WTC11 (cell line): Measurements from ENCODE around the gene CUTC. TPM values are rescaled to one million over a fixed set of nuclear protein-coding genes. Genes with fewer than 3 reads are reported as not detected.

Experiments used
- ATAC-seq: fragments of 200-7000 bp; cut with Tn5 transposase; 2 replicates; pipeline ENCODE4 v1.10.0; 2021; ENCODE audit warnings: mild to moderate bottlenecking, moderate library complexity
- CTCF ChIA-PET: fragments of 300-600 bp; sonication (Branson Sonifier 250); formaldehyde crosslinking; loops from one replicate; lab custom pipeline; 2021; ENCODE audit warnings: antibody characterized with exemption; lab: Charles Lee
- POLR2A ChIA-PET: fragments of 350-600 bp; sonication (Branson Sonifier 250); formaldehyde crosslinking; loops from one replicate; lab custom pipeline; 2021; ENCODE audit warnings: antibody characterized with exemption; lab: Charles Lee
- DNase-seq: peaks from one replicate; pipeline ENCODE4 v3.0.0; 2021; ENCODE audit warnings: low spot score
- H3K27ac Mint-ChIP-seq: 2 replicates; pipeline ENCODE4 v1.8.0; 2021; ENCODE audit warnings: mixed read lengths
- H3K27me3 Mint-ChIP-seq: 2 replicates; pipeline ENCODE4 v1.8.0; 2021; ENCODE audit warnings: low read depth, mild to moderate bottlenecking, moderate library complexity, mixed read lengths
- H3K36me3 Mint-ChIP-seq: 2 replicates; pipeline ENCODE4 v1.8.0; 2021; ENCODE audit warnings: mixed read lengths
- H3K4me1 Mint-ChIP-seq: 2 replicates; pipeline ENCODE4 v1.8.0; 2022; ENCODE audit warnings: mixed read lengths
- H3K4me3 Mint-ChIP-seq: 2 replicates; pipeline ENCODE4 v1.8.0; 2021; ENCODE audit warnings: mild to moderate bottlenecking, moderate library complexity, mixed read lengths
- H3K9me3 Mint-ChIP-seq: 2 replicates; pipeline ENCODE4 v1.8.0; 2021; ENCODE audit warnings: mixed read lengths
- CBFB ChIP-seq: sonication (generic); formaldehyde crosslinking; IDR thresholded peaks from 2 replicates; pipeline ENCODE4 v1.8.1; 2022; ENCODE audit warnings: mild to moderate bottlenecking, low read depth, missing genetic modification reagents
- E2F5 ChIP-seq: sonication (generic); formaldehyde crosslinking; IDR thresholded peaks from 2 replicates; pipeline ENCODE4 v1.8.1; 2022; ENCODE audit warnings: mild to moderate bottlenecking, moderate library complexity, missing genetic modification reagents
- ELF4 ChIP-seq: sonication (generic); formaldehyde crosslinking; IDR thresholded peaks from 2 replicates; pipeline ENCODE4 v1.8.1; 2022; ENCODE audit warnings: low read depth, mild to moderate bottlenecking, moderate library complexity, missing genetic modification reagents
- EMX1 ChIP-seq: fragments of 250-450 bp; sonication (Bioruptor Pico); IDR thresholded peaks from 2 replicates; pipeline ENCODE4 v1.8.0; 2021; ENCODE audit warnings: mild to moderate bottlenecking
- ESRRA ChIP-seq: sonication (generic); formaldehyde crosslinking; IDR thresholded peaks from 2 replicates; pipeline ENCODE4 v1.8.1; 2022; ENCODE audit warnings: mild to moderate bottlenecking, missing genetic modification reagents, borderline replicate concordance
- GABPB1 ChIP-seq: sonication (generic); formaldehyde crosslinking; IDR thresholded peaks from 2 replicates; pipeline ENCODE4 v1.8.1; 2023; ENCODE audit warnings: mild to moderate bottlenecking, missing genetic modification reagents
- HMGA2 ChIP-seq: fragments of 250-450 bp; sonication (Bioruptor Pico); IDR thresholded peaks from 2 replicates; pipeline ENCODE4 v1.4.0; 2021; ENCODE audit warnings: mild to moderate bottlenecking, moderate library complexity
- JAZF1 ChIP-seq: fragments of 250-450 bp; sonication (Bioruptor Pico); IDR thresholded peaks from 2 replicates; pipeline ENCODE4 v1.9.0; 2021; ENCODE audit warnings: moderate library complexity, mild to moderate bottlenecking, inconsistent platforms
- MYBL2 ChIP-seq: sonication (generic); formaldehyde crosslinking; IDR thresholded peaks from 2 replicates; pipeline ENCODE4 v1.8.1; 2023; ENCODE audit warnings: mild to moderate bottlenecking, moderate library complexity, missing genetic modification reagents
- SMAD3 ChIP-seq: sonication (generic); formaldehyde crosslinking; IDR thresholded peaks from 2 replicates; pipeline ENCODE4 v1.8.0; 2022; ENCODE audit warnings: missing genetic modification reagents, mild to moderate bottlenecking, borderline replicate concordance
- ZBTB43 ChIP-seq: sonication (generic); formaldehyde crosslinking; IDR thresholded peaks from 2 replicates; pipeline ENCODE4 v1.8.1; 2023; ENCODE audit warnings: mild to moderate bottlenecking, missing genetic modification reagents
- ZNF138 ChIP-seq: sonication (generic); formaldehyde crosslinking; conservative IDR thresholded peaks from 2 replicates; pipeline ENCODE4 v1.8.1; 2022; ENCODE audit warnings: mild to moderate bottlenecking, moderate library complexity, missing genetic modification reagents
- ZNF232 ChIP-seq: sonication (generic); formaldehyde crosslinking; IDR thresholded peaks from 2 replicates; pipeline ENCODE4 v1.8.0; 2022; ENCODE audit warnings: mild to moderate bottlenecking, missing genetic modification reagents
- ZNF317 ChIP-seq: sonication (generic); formaldehyde crosslinking; IDR thresholded peaks from 2 replicates; pipeline ENCODE4 v1.8.1; 2023; ENCODE audit warnings: low read depth, mild to moderate bottlenecking, moderate library complexity, missing genetic modification reagents, borderline replicate concordance
- ZNF416 ChIP-seq: fragments of 250-450 bp; sonication (Bioruptor Pico); IDR thresholded peaks from 2 replicates; pipeline ENCODE4 v1.9.0; 2021; ENCODE audit warnings: mild to moderate bottlenecking, inconsistent platforms
- ZNF423 ChIP-seq: fragments of 250-450 bp; sonication (Bioruptor Pico); IDR thresholded peaks from 2 replicates; pipeline ENCODE4 v2.1.2; 2022; ENCODE audit warnings: mild to moderate bottlenecking, moderate library complexity
- ZNF532 ChIP-seq: fragments of 250-450 bp; sonication (Bioruptor Pico); IDR thresholded peaks from 2 replicates; pipeline ENCODE4 v1.9.0; 2021; ENCODE audit warnings: mild to moderate bottlenecking, borderline replicate concordance
- total RNA-seq: library from RNA; stranded (reverse); gene quantifications from 3 replicates; pipeline ENCODE4 v1.2.3, GENCODE V29; 2021
- TF ChIP-seq, protein P1 (sequence below): sonication (generic); formaldehyde crosslinking; IDR thresholded peaks from 2 replicates; pipeline ENCODE4 v1.8.0; 2022; ENCODE audit warnings: mild to moderate bottlenecking, missing genetic modification reagents
- TF ChIP-seq, protein P2 (sequence below): sonication (generic); formaldehyde crosslinking; IDR thresholded peaks from 2 replicates; pipeline ENCODE4 v1.8.1; 2022; ENCODE audit warnings: missing genetic modification reagents, borderline replicate concordance
- TF ChIP-seq, protein P3 (sequence below): fragments of 250-450 bp; sonication (Bioruptor Pico); IDR thresholded peaks from 2 replicates; pipeline ENCODE4 v2.1.2; 2022; ENCODE audit warnings: mild to moderate bottlenecking, moderate library complexity
- TF ChIP-seq, protein P4 (sequence below): fragments of 250-450 bp; sonication (Bioruptor Pico); IDR thresholded peaks from 2 replicates; pipeline ENCODE4 v1.8.0; 2021; ENCODE audit warnings: mild to moderate bottlenecking
- TF ChIP-seq, protein P5 (sequence below): sonication (generic); formaldehyde crosslinking; IDR thresholded peaks from 2 replicates; pipeline ENCODE4 v1.8.1; 2022; ENCODE audit warnings: low read depth, missing genetic modification reagents, borderline replicate concordance

CUTC gene
- total RNA-seq, 1 experiment from 2014 or later, result 28.6 TPM

GRCh38 chr10:99740260-99740659 is 8.2 kb downstream of the CUTC start:
- ChIA-PET CTCF (no interaction called here), POLR2A (interaction anchor here (0.7 kb wide), 1 partner anchor 42 kb away, joined by 3 read pairs; no protein-coding TSS in a partner anchor)
- no peak overlapping the region for H3K4me3 Mint-ChIP-seq
- H3K9me3 Mint-ChIP-seq, result peaks cover 15% of the 10 kb centered on the region
- no peak for DNase-seq
- H3K4me1 Mint-ChIP-seq, result no peaks in the 10 kb centered on the region
- peaks cover 72% of the 10 kb centered on the region for H3K36me3 Mint-ChIP-seq
- no peak for ATAC-seq
- no peak for TF ChIP-seq SMAD3 (CRISPR knock-in tag)
- no peak for TF ChIP-seq E2F5 (CRISPR knock-in tag)
- no peak for TF ChIP-seq MYBL2
- TF ChIP-seq ZNF138 (CRISPR knock-in tag), result no peak
- TF ChIP-seq EMX1 (CRISPR knock-in tag), result no peak
- no peak for TF ChIP-seq ZNF232
- TF ChIP-seq ZNF416, result no peak
- no peak for TF ChIP-seq ZNF532
- TF ChIP-seq, protein P1, sequence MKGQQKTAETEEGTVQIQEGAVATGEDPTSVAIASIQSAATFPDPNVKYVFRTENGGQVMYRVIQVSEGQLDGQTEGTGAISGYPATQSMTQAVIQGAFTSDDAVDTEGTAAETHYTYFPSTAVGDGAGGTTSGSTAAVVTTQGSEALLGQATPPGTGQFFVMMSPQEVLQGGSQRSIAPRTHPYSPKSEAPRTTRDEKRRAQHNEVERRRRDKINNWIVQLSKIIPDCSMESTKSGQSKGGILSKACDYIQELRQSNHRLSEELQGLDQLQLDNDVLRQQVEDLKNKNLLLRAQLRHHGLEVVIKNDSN, result no peak
- TF ChIP-seq, protein P2, sequence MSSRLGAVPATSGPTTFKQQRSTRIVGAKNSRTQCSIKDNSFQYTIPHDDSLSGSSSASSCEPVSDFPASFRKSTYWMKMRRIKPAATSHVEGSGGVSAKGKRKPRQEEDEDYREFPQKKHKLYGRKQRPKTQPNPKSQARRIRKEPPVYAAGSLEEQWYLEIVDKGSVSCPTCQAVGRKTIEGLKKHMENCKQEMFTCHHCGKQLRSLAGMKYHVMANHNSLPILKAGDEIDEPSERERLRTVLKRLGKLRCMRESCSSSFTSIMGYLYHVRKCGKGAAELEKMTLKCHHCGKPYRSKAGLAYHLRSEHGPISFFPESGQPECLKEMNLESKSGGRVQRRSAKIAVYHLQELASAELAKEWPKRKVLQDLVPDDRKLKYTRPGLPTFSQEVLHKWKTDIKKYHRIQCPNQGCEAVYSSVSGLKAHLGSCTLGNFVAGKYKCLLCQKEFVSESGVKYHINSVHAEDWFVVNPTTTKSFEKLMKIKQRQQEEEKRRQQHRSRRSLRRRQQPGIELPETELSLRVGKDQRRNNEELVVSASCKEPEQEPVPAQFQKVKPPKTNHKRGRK (CRISPR knock-in tag), result no peak
- TF ChIP-seq ZNF423, result no peak
- TF ChIP-seq GABPB1 (CRISPR knock-in tag), result no peak
- no peak for TF ChIP-seq ZNF317
- TF ChIP-seq, protein P3, sequence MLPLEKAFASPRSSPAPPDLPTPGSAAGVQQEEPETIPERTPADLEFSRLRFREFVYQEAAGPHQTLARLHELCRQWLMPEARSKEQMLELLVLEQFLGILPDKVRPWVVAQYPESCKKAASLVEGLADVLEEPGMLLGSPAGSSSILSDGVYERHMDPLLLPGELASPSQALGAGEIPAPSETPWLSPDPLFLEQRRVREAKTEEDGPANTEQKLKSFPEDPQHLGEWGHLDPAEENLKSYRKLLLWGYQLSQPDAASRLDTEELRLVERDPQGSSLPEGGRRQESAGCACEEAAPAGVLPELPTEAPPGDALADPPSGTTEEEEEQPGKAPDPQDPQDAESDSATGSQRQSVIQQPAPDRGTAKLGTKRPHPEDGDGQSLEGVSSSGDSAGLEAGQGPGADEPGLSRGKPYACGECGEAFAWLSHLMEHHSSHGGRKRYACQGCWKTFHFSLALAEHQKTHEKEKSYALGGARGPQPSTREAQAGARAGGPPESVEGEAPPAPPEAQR (CRISPR knock-in tag), result no peak
- no peak for TF ChIP-seq CBFB (CRISPR knock-in tag)
- H3K27me3 Mint-ChIP-seq, result no peaks in the 10 kb centered on the region
- H3K27ac Mint-ChIP-seq, result no peak overlapping the region

DNA sequence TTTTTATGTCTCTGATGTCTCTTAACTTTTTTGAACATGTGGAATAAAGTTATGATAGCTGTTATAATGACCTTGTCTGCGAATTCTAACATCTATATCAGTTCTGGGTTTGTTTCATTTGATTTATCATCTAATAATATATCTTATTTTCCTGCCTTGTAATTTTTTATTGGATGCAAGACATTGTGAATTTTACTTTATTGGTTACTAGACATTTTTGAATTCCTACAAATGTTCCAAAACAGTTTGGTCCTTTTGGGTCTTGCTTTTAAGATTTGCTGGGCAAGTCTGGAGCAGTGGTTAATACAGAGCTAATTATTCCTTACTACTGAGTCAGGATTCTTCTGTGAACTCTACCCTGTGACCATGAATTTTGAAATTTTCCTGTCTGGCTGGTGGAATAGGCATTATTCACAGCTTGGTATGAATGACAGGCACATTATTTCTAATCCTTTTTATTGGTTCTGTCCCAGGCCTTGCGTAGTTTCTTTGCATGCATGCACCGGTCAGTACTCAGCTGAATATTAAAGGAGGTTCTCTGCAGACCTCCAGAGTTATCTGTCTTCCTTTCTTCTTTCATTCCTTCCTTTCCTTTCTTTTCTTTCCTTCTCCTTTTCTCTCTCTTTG is 9.0 kb downstream of the CUTC start:
- TF ChIP-seq ESRRA (CRISPR knock-in tag) (no peak), ZBTB43 (CRISPR knock-in tag) (no peak), ELF4 (CRISPR knock-in tag) (no peak), HMGA2 (no peak), JAZF1 (CRISPR knock-in tag) (no peak)
- TF ChIP-seq, protein P4, sequence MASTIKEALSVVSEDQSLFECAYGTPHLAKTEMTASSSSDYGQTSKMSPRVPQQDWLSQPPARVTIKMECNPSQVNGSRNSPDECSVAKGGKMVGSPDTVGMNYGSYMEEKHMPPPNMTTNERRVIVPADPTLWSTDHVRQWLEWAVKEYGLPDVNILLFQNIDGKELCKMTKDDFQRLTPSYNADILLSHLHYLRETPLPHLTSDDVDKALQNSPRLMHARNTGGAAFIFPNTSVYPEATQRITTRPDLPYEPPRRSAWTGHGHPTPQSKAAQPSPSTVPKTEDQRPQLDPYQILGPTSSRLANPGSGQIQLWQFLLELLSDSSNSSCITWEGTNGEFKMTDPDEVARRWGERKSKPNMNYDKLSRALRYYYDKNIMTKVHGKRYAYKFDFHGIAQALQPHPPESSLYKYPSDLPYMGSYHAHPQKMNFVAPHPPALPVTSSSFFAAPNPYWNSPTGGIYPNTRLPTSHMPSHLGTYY (CRISPR knock-in tag), result no peak
- TF ChIP-seq, protein P5, sequence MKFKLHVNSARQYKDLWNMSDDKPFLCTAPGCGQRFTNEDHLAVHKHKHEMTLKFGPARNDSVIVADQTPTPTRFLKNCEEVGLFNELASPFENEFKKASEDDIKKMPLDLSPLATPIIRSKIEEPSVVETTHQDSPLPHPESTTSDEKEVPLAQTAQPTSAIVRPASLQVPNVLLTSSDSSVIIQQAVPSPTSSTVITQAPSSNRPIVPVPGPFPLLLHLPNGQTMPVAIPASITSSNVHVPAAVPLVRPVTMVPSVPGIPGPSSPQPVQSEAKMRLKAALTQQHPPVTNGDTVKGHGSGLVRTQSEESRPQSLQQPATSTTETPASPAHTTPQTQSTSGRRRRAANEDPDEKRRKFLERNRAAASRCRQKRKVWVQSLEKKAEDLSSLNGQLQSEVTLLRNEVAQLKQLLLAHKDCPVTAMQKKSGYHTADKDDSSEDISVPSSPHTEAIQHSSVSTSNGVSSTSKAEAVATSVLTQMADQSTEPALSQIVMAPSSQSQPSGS, result no peak
- TF ChIP-seq, all 79 proteins: peak for 0
- Mint-ChIP-seq H3K27me3 (no peaks in the 10 kb centered on the region), H3K4me1 (no peaks in the 10 kb centered on the region), H3K4me3 (no peak overlapping the region), H3K27ac (no peak overlapping the region), H3K9me3 (peaks cover 15% of the 10 kb centered on the region), H3K36me3 (peaks cover 76% of the 10 kb centered on the region)
- POLR2A ChIA-PET, result no interaction called here
- CTCF ChIA-PET, result no interaction called here
- ATAC-seq (no peak), DNase-seq (no peak)
